ENCODE results near the gene PPP2R5A.

The PPP2R5A gene

GRCh38 chr1:212259693-212260480 lies 25.3 kb upstream of the PPP2R5A start:
- Histone ChIP-seq H4K5ac (ENCODE audit: low read length) (no peak overlapping the region), H3K4me1 (ENCODE audit: control insufficient read depth, low read depth, low read length) (peaks cover 9% of the 10 kb centered on the region), H3K4me2 (ENCODE audit: low read length) (no peak overlapping the region), H4K8ac (ENCODE audit: low read depth, low read length) (no peak overlapping the region), H3K27ac (ENCODE audit: low read depth, low read length) (no peak overlapping the region), H3K4me3 (ENCODE audit: low read length) (no peak overlapping the region), H3K23ac (ENCODE audit: low read length) (no peak overlapping the region), H2BK120ac (ENCODE audit: low read depth, low read length) (no peak overlapping the region), H2AK5ac (ENCODE audit: low read length) (no peak overlapping the region), H3K9ac (ENCODE audit: low read length) (no peak overlapping the region), H2BK15ac (replicated peaks; ENCODE audit: low read depth) (no peak overlapping the region), H3K36me3 (ENCODE audit: control insufficient read depth, insufficient read depth, low read length) (no peaks in the 10 kb centered on the region), H3K27me3 (ENCODE audit: insufficient read depth, low read length, poor library complexity) (no peaks in the 10 kb centered on the region), H3K79me2 (ENCODE audit: control insufficient read depth, insufficient read depth, low read length) (no peaks in the 10 kb centered on the region), H2BK5ac (ENCODE audit: low read length) (no peak overlapping the region), H3K79me1 (ENCODE audit: low read length) (no peaks in the 10 kb centered on the region), H3K4ac (ENCODE audit: low read depth, low read length) (no peak overlapping the region), H3K56ac (ENCODE audit: low read length) (no peak overlapping the region), H3K18ac (ENCODE audit: low read length) (no peak overlapping the region)
- WGBS (ENCODE audit: extremely low coverage, insufficient coverage, low lambda C conversion rate) = no CpG with 5 or more reads among the region's 5 CpGs
- DNase-seq = no peak

GRCh38 chr1:212260557-212261355 lies 24.5 kb upstream of the PPP2R5A start:
- H3K4me1 ChIP-seq (ENCODE audit: control insufficient read depth, low read depth, low read length) = peaks cover 9% of the 10 kb centered on the region
- H3K18ac ChIP-seq (ENCODE audit: low read length) = peak overlapping the region; percentile 43
- peak; percentile 47 for DNase-seq
- no peak overlapping the region for H3K9ac ChIP-seq (ENCODE audit: low read length)
- H2BK120ac ChIP-seq (ENCODE audit: low read depth, low read length) = no peak overlapping the region
- no peak overlapping the region for H3K4me2 ChIP-seq (ENCODE audit: low read length)
- no peak overlapping the region for H3K27ac ChIP-seq (ENCODE audit: low read depth, low read length)
- no peak overlapping the region for H4K8ac ChIP-seq (ENCODE audit: low read depth, low read length)
- no peak overlapping the region for H3K4me3 ChIP-seq (ENCODE audit: low read length)
- no peak overlapping the region for H3K23ac ChIP-seq (ENCODE audit: low read length)
- no peak overlapping the region for H2BK5ac ChIP-seq (ENCODE audit: low read length)
- H3K36me3 ChIP-seq (ENCODE audit: control insufficient read depth, insufficient read depth, low read length) = no peaks in the 10 kb centered on the region
- no peaks in the 10 kb centered on the region for H3K79me2 ChIP-seq (ENCODE audit: control insufficient read depth, insufficient read depth, low read length)
- no peak overlapping the region for H3K56ac ChIP-seq (ENCODE audit: low read length)
- no CpG with 5 or more reads among the region's 3 CpGs for WGBS (ENCODE audit: extremely low coverage, insufficient coverage, low lambda C conversion rate)
- no peak overlapping the region for H2BK15ac ChIP-seq (replicated peaks; ENCODE audit: low read depth)
- H4K5ac ChIP-seq (ENCODE audit: low read length) = no peak overlapping the region
- H3K79me1 ChIP-seq (ENCODE audit: low read length) = no peaks in the 10 kb centered on the region
- no peak overlapping the region for H3K4ac ChIP-seq (ENCODE audit: low read depth, low read length)
- H2AK5ac ChIP-seq (ENCODE audit: low read length) = no peak overlapping the region
- H3K27me3 ChIP-seq (ENCODE audit: insufficient read depth, low read length, poor library complexity) = no peaks in the 10 kb centered on the region

GRCh38 chr1:212261361-212261929 lies 23.8 kb upstream of the PPP2R5A start:
- no peak overlapping the region for H3K9ac ChIP-seq (ENCODE audit: low read length)
- H3K79me1 ChIP-seq (ENCODE audit: low read length) = no peaks in the 10 kb centered on the region
- no peak overlapping the region for H3K27ac ChIP-seq (ENCODE audit: low read depth, low read length)
- peaks cover 9% of the 10 kb centered on the region for H3K4me1 ChIP-seq (ENCODE audit: control insufficient read depth, low read depth, low read length)
- no peaks in the 10 kb centered on the region for H3K79me2 ChIP-seq (ENCODE audit: control insufficient read depth, insufficient read depth, low read length)
- no peak overlapping the region for H3K4ac ChIP-seq (ENCODE audit: low read depth, low read length)
- H4K8ac ChIP-seq (ENCODE audit: low read depth, low read length) = no peak overlapping the region
- H3K4me2 ChIP-seq (ENCODE audit: low read length) = no peak overlapping the region
- no peak overlapping the region for H2BK5ac ChIP-seq (ENCODE audit: low read length)
- H3K27me3 ChIP-seq (ENCODE audit: insufficient read depth, low read length, poor library complexity) = no peaks in the 10 kb centered on the region
- peak overlapping the region; percentile 43 for H3K18ac ChIP-seq (ENCODE audit: low read length)
- peak; percentile 42 for DNase-seq
- no CpG with 5 or more reads among the region's 2 CpGs for WGBS (ENCODE audit: extremely low coverage, insufficient coverage, low lambda C conversion rate)
- no peak overlapping the region for H2BK120ac ChIP-seq (ENCODE audit: low read depth, low read length)
- H4K5ac ChIP-seq (ENCODE audit: low read length) = no peak overlapping the region
- H3K56ac ChIP-seq (ENCODE audit: low read length) = no peak overlapping the region
- no peak overlapping the region for H3K23ac ChIP-seq (ENCODE audit: low read length)
- no peaks in the 10 kb centered on the region for H3K36me3 ChIP-seq (ENCODE audit: control insufficient read depth, insufficient read depth, low read length)
- no peak overlapping the region for H2AK5ac ChIP-seq (ENCODE audit: low read length)
- H2BK15ac ChIP-seq (replicated peaks; ENCODE audit: low read depth) = no peak overlapping the region
- no peak overlapping the region for H3K4me3 ChIP-seq (ENCODE audit: low read length)

- no peak overlapping the region for H3K4me3 ChIP-seq (ENCODE audit: low read length)
- no peaks in the 10 kb centered on the region for H3K27me3 ChIP-seq (ENCODE audit: insufficient read depth, low read length, poor library complexity)
- no peaks in the 10 kb centered on the region for H3K79me2 ChIP-seq (ENCODE audit: control insufficient read depth, insufficient read depth, low read length)
- no peak overlapping the region for H3K18ac ChIP-seq (ENCODE audit: low read length)
- H3K56ac ChIP-seq (ENCODE audit: low read length) = no peak overlapping the region
- no peak overlapping the region for H3K4me2 ChIP-seq (ENCODE audit: low read length)
- H2AK5ac ChIP-seq (ENCODE audit: low read length) = no peak overlapping the region
- H3K36me3 ChIP-seq (ENCODE audit: control insufficient read depth, insufficient read depth, low read length) = no peaks in the 10 kb centered on the region
- 100% methylated on average over 1 of the region's 2 CpGs for WGBS (ENCODE audit: extremely low coverage, insufficient coverage, low lambda C conversion rate)
- no peak overlapping the region for H2BK15ac ChIP-seq (replicated peaks; ENCODE audit: low read depth)
- no peaks in the 10 kb centered on the region for H3K4me1 ChIP-seq (ENCODE audit: control insufficient read depth, low read depth, low read length)
- H2BK5ac ChIP-seq (ENCODE audit: low read length) = no peak overlapping the region
- no peak overlapping the region for H3K4ac ChIP-seq (ENCODE audit: low read depth, low read length)
- H3K79me1 ChIP-seq (ENCODE audit: low read length) = no peaks in the 10 kb centered on the region
- H2BK120ac ChIP-seq (ENCODE audit: low read depth, low read length) = no peak overlapping the region
- H3K23ac ChIP-seq (ENCODE audit: low read length) = no peak overlapping the region
- no peak overlapping the region for H3K9ac ChIP-seq (ENCODE audit: low read length)
- H4K8ac ChIP-seq (ENCODE audit: low read depth, low read length) = no peak overlapping the region
- H3K27ac ChIP-seq (ENCODE audit: low read depth, low read length) = no peak overlapping the region
- no peak for DNase-seq
- no peak overlapping the region for H4K5ac ChIP-seq (ENCODE audit: low read length)
These were observed 18.2 kb upstream of the PPP2R5A start for GRCh38 chr1:212267017-212267416.

GRCh38 chr1:212267460-212267859 lies 17.8 kb upstream of the PPP2R5A start:
- Histone ChIP-seq H3K79me2 (ENCODE audit: control insufficient read depth, insufficient read depth, low read length) (no peaks in the 10 kb centered on the region), H2BK15ac (replicated peaks; ENCODE audit: low read depth) (no peak overlapping the region), H3K4me2 (ENCODE audit: low read length) (no peak overlapping the region), H3K4me1 (ENCODE audit: control insufficient read depth, low read depth, low read length) (no peaks in the 10 kb centered on the region), H3K18ac (ENCODE audit: low read length) (no peak overlapping the region), H3K27me3 (ENCODE audit: insufficient read depth, low read length, poor library complexity) (no peaks in the 10 kb centered on the region), H4K5ac (ENCODE audit: low read length) (no peak overlapping the region), H3K4me3 (ENCODE audit: low read length) (no peak overlapping the region), H3K23ac (ENCODE audit: low read length) (no peak overlapping the region), H2AK5ac (ENCODE audit: low read length) (no peak overlapping the region), H3K56ac (ENCODE audit: low read length) (no peak overlapping the region), H3K4ac (ENCODE audit: low read depth, low read length) (no peak overlapping the region), H4K8ac (ENCODE audit: low read depth, low read length) (no peak overlapping the region), H2BK120ac (ENCODE audit: low read depth, low read length) (no peak overlapping the region), H3K79me1 (ENCODE audit: low read length) (no peaks in the 10 kb centered on the region), H3K9ac (ENCODE audit: low read length) (no peak overlapping the region), H3K27ac (ENCODE audit: low read depth, low read length) (no peak overlapping the region), H2BK5ac (ENCODE audit: low read length) (no peak overlapping the region), H3K36me3 (ENCODE audit: control insufficient read depth, insufficient read depth, low read length) (no peaks in the 10 kb centered on the region)
- DNase-seq = no peak
- no CpG with 5 or more reads among the region's 2 CpGs for WGBS (ENCODE audit: extremely low coverage, insufficient coverage, low lambda C conversion rate)

All from mesendoderm (in vitro differentiated cells).